Liver (tissue), 9 donors: ENCODE results near the gene S100A16. TPM values are rescaled to one million over a fixed set of nuclear protein-coding genes. Genes with fewer than 3 reads are reported as not detected.

Source experiments
- DNase-seq: peaks from one replicate; pipeline ENCODE4 v3.0.0-alpha.2; 2017; ENCODE audit warnings: low spot score
- H3K27ac ChIP-seq, 2 donors: one replicate each; pipeline ENCODE4 v1.7.0; 2013; ENCODE audit warnings: inconsistent platforms in 2 of 2, low read length in 2 of 2, control low read depth in 1 of 2, low read depth in 1 of 2, mild to moderate bottlenecking in 1 of 2
- H3K27me3 ChIP-seq, 4 donors: one replicate each; pipeline versions ENCODE4 v1.6.1 to v1.7.0; 2013; ENCODE audit warnings: low read length in 3 of 4, inconsistent platforms in 1 of 4, mild to moderate bottlenecking in 1 of 4, moderate library complexity in 1 of 4; ENCODE audit not compliant: control insufficient read depth in 4 of 4, insufficient read depth in 4 of 4
- H3K36me3 ChIP-seq, 4 donors: one replicate each; pipeline versions ENCODE4 v1.6.1 to v1.7.0; 2013; ENCODE audit warnings: low read length in 3 of 4, mild to moderate bottlenecking in 3 of 4, low read depth in 1 of 4, moderate library complexity in 1 of 4; ENCODE audit not compliant: control insufficient read depth in 4 of 4, insufficient read depth in 3 of 4
- H3K4me1 ChIP-seq, 4 donors: one replicate each; pipeline versions ENCODE4 v1.6.1 to v1.7.0; 2013; ENCODE audit warnings: low read length in 3 of 4, mild to moderate bottlenecking in 3 of 4, moderate library complexity in 1 of 4; ENCODE audit not compliant: control insufficient read depth in 4 of 4, insufficient read depth in 4 of 4
- H3K4me3 ChIP-seq, 3 donors: one replicate each; pipeline versions ENCODE4 v1.6.1 to v1.7.0; 2013; ENCODE audit warnings: low read length in 3 of 3, control low read depth in 1 of 3, low read depth in 1 of 3, mild to moderate bottlenecking in 1 of 3
- H3K9ac ChIP-seq, 2 donors: one replicate each; pipeline ENCODE4 v1.7.0; 2013; ENCODE audit warnings: low read length in 2 of 2, mild to moderate bottlenecking in 2 of 2, moderate library complexity in 2 of 2, control low read depth in 1 of 2, low read depth in 1 of 2
- H3K9me3 ChIP-seq, 4 donors: one replicate each; pipeline versions ENCODE4 v1.6.1 to v1.7.0; 2013; ENCODE audit warnings: low read length in 3 of 4; ENCODE audit not compliant: control insufficient read depth in 4 of 4
- EGR1 ChIP-seq, 2 donors: IDR thresholded peaks; 2 replicates each; pipeline ENCODE4 v1.6.1; 2016 to 2018; ENCODE audit warnings: antibody characterized with exemption in 2 of 2, low read depth in 2 of 2
- FOXA1 ChIP-seq: IDR thresholded peaks from 2 replicates; pipeline ENCODE4 v1.6.1; 2016; ENCODE audit warnings: antibody characterized with exemption
- FOXA2 ChIP-seq: IDR thresholded peaks from 2 replicates; pipeline ENCODE4 v1.6.1; 2016; ENCODE audit warnings: antibody characterized with exemption
- GABPA ChIP-seq, 2 donors: IDR thresholded peaks in 1 of 2; conservative IDR thresholded peaks in 1 of 2; 2 replicates each; pipeline ENCODE4 v1.6.1; 2016; ENCODE audit warnings: antibody characterized with exemption in 2 of 2, mild to moderate bottlenecking in 1 of 2, moderate library complexity in 1 of 2
- HNF4A ChIP-seq, 2 donors: conservative IDR thresholded peaks; 2 replicates each; pipeline ENCODE4 v1.6.1; 2016; ENCODE audit warnings: antibody characterized with exemption in 2 of 2, mild to moderate bottlenecking in 2 of 2
- HNF4G ChIP-seq: IDR thresholded peaks from 2 replicates; pipeline ENCODE4 v1.6.1; 2016; ENCODE audit warnings: antibody characterized with exemption
- JUND ChIP-seq, 2 donors: IDR thresholded peaks; 2 replicates each; pipeline ENCODE4 v1.6.1; 2016; ENCODE audit warnings: antibody characterized with exemption in 2 of 2
- NR2F2 ChIP-seq: IDR thresholded peaks from 2 replicates; pipeline ENCODE4 v1.6.1; 2016; ENCODE audit warnings: antibody characterized with exemption
- RAD21 ChIP-seq, 2 donors: IDR thresholded peaks; 2 replicates each; pipeline ENCODE4 v1.6.1; 2016; ENCODE audit warnings: antibody characterized with exemption in 2 of 2, mild to moderate bottlenecking in 2 of 2
- RXRA ChIP-seq, 2 donors: IDR thresholded peaks; 2 replicates each; pipeline ENCODE4 v1.6.1; 2017 to 2018; ENCODE audit warnings: antibody characterized with exemption in 2 of 2, mild to moderate bottlenecking in 1 of 2
- SP1 ChIP-seq: IDR thresholded peaks from 2 replicates; pipeline ENCODE4 v1.6.1; 2018; ENCODE audit warnings: antibody characterized with exemption, mild to moderate bottlenecking
- TAF1 ChIP-seq: conservative IDR thresholded peaks from 2 replicates; pipeline ENCODE4 v1.6.1; 2016; ENCODE audit warnings: antibody characterized with exemption, mild to moderate bottlenecking
- YY1 ChIP-seq: IDR thresholded peaks from 2 replicates; pipeline ENCODE4 v1.6.1; 2016; ENCODE audit warnings: antibody characterized with exemption, mild to moderate bottlenecking
- WGBS: extraction: QIAGEN DNeasy Blood & Tissue Kit; methylation state at CpG from one replicate; pipeline ENCODE4 v1.1.7; 2013; 5-methylcytosine and 5-hydroxymethylcytosine counted together
- polyA plus RNA-seq, 2 donors: library from polyadenylated mRNA; stranded (reverse) in 1 of 2; unstranded in 1 of 2; fragments of 200-250 nt in 1 of 2; fragments of >200 nt in 1 of 2; fragmentation: Nextera tagmentation in 1 of 2; extraction: Ambion mirVana in 1 of 2; gene quantifications; one replicate each; pipeline versions ENCODE4 v1.2.1 to v1.2.3, GENCODE V29; 2013 to 2015
- total RNA-seq, 2 donors: library from RNA; depleted of rRNA; stranded (reverse); fragments of >200 nt; gene quantifications; one replicate each; pipeline ENCODE4 v1.2.3, GENCODE V29; 2014
- TF ChIP-seq, protein P1 (sequence below): IDR thresholded peaks from 2 replicates; pipeline ENCODE4 v1.6.1; 2016; ENCODE audit warnings: antibody characterized with exemption
- TF ChIP-seq, protein P2 (sequence below): IDR thresholded peaks from 2 replicates; pipeline ENCODE4 v1.6.1; 2016; ENCODE audit warnings: antibody characterized with exemption
- TF ChIP-seq, protein P3 (sequence below): IDR thresholded peaks from 2 replicates; pipeline ENCODE4 v1.6.1; 2016; ENCODE audit warnings: antibody characterized with exemption
- TF ChIP-seq, protein P4 (sequence below): IDR thresholded peaks from 2 replicates; pipeline ENCODE4 v1.6.1; 2016; ENCODE audit warnings: antibody characterized with exemption, mild to moderate bottlenecking
- TF ChIP-seq, protein P5 (sequence below): fragments of 150-350 bp; IDR thresholded peaks from 2 replicates; pipeline ENCODE4 v1.5.1; 2017; ENCODE audit warnings: improper control_type of control experiment, low read depth, low read length; ENCODE audit not compliant: missing input control
- donor health status: healthy.
- donor health status: healthy.
- donor health status: healthy.
- donor health status: healthy.
- donor health status: healthy.

Gene S100A16
- total and polyA plus RNA-seq, 4 donors: 27.3 to 142 (median 81.8) TPM

DNA sequence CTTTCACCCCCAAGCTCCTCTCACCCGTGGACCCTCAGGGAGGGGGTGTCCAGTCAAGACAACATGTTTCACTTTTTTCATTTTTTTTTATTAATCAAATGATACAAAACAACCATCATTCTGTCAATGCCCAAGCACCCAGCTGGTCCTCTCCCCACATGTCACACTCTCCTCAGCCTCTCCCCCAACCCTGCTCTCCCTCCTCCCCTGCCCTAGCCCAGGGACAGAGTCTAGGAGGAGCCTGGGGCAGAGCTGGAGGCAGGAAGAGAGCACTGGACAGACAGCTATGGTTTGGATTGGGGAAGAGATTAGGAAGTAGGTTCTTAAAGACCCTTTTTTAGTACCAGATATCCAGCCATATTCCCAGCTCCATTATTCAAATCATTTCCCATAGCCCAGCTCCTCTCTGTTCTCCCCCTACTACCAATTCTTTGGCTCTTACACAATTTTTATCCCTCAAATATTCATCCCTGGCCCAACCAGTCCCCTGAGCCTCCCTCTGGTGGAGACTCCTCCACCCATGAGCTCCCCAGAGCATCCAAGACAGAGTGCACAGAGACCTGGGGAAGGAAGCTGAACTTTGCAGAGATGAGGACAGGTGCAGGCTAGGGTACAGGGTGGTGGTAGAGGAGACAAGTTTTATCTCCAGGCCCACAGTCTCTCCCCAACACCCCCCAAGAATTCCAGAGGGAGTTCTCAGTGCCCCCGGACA is 1.4 kb upstream of the S100A16 start:
- Histone ChIP-seq H3K36me3 (no peaks in the 10 kb centered on the region), H3K27me3 (no peaks in the 10 kb centered on the region), H3K27ac (no peak overlapping the region), H3K4me3 (no peak overlapping the region), H3K9ac (no peak overlapping the region), H3K9me3 (no peaks in the 10 kb centered on the region), H3K4me1 (peaks cover 21 to 56% (median 39%) of the 10 kb centered on the region in 4 donors)
- DNase-seq: no peak
- 86% methylated on average over 2 of the region's 2 CpGs for WGBS
- TF ChIP-seq FOXA1 (no peak), RAD21 (IDR thresholded peaks at IDR 0.05) (no peak), JUND (IDR thresholded peaks at IDR 0.05) (no peak), SP1 (no peak), YY1 (no peak), FOXA2 (no peak), HNF4G (no peak), TAF1 (no peak), HNF4A (conservative IDR thresholded peaks at IDR 0.05) (no peak), EGR1 (IDR thresholded peaks at IDR 0.05; ENCODE audit: low read depth in 2 of 2) (no peak), RXRA (IDR thresholded peaks at IDR 0.05) (no peak), NR2F2 (no peak), GABPA (IDR thresholded peaks at IDR 0.05 in 1 of 2, conservative IDR thresholded peaks at IDR 0.05 in 1 of 2) (no peak)
- TF ChIP-seq, protein P1, sequence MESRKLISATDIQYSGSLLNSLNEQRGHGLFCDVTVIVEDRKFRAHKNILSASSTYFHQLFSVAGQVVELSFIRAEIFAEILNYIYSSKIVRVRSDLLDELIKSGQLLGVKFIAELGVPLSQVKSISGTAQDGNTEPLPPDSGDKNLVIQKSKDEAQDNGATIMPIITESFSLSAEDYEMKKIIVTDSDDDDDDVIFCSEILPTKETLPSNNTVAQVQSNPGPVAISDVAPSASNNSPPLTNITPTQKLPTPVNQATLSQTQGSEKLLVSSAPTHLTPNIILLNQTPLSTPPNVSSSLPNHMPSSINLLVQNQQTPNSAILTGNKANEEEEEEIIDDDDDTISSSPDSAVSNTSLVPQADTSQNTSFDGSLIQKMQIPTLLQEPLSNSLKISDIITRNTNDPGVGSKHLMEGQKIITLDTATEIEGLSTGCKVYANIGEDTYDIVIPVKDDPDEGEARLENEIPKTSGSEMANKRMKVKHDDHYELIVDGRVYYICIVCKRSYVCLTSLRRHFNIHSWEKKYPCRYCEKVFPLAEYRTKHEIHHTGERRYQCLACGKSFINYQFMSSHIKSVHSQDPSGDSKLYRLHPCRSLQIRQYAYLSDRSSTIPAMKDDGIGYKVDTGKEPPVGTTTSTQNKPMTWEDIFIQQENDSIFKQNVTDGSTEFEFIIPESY: no peak
- TF ChIP-seq, protein P2, sequence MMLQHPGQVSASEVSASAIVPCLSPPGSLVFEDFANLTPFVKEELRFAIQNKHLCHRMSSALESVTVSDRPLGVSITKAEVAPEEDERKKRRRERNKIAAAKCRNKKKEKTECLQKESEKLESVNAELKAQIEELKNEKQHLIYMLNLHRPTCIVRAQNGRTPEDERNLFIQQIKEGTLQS: no peak
- TF ChIP-seq, protein P3, sequence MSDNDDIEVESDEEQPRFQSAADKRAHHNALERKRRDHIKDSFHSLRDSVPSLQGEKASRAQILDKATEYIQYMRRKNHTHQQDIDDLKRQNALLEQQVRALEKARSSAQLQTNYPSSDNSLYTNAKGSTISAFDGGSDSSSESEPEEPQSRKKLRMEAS: no peak
- TF ChIP-seq, protein P4, sequence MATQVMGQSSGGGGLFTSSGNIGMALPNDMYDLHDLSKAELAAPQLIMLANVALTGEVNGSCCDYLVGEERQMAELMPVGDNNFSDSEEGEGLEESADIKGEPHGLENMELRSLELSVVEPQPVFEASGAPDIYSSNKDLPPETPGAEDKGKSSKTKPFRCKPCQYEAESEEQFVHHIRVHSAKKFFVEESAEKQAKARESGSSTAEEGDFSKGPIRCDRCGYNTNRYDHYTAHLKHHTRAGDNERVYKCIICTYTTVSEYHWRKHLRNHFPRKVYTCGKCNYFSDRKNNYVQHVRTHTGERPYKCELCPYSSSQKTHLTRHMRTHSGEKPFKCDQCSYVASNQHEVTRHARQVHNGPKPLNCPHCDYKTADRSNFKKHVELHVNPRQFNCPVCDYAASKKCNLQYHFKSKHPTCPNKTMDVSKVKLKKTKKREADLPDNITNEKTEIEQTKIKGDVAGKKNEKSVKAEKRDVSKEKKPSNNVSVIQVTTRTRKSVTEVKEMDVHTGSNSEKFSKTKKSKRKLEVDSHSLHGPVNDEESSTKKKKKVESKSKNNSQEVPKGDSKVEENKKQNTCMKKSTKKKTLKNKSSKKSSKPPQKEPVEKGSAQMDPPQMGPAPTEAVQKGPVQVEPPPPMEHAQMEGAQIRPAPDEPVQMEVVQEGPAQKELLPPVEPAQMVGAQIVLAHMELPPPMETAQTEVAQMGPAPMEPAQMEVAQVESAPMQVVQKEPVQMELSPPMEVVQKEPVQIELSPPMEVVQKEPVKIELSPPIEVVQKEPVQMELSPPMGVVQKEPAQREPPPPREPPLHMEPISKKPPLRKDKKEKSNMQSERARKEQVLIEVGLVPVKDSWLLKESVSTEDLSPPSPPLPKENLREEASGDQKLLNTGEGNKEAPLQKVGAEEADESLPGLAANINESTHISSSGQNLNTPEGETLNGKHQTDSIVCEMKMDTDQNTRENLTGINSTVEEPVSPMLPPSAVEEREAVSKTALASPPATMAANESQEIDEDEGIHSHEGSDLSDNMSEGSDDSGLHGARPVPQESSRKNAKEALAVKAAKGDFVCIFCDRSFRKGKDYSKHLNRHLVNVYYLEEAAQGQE: no peak
- TF ChIP-seq, protein P5, sequence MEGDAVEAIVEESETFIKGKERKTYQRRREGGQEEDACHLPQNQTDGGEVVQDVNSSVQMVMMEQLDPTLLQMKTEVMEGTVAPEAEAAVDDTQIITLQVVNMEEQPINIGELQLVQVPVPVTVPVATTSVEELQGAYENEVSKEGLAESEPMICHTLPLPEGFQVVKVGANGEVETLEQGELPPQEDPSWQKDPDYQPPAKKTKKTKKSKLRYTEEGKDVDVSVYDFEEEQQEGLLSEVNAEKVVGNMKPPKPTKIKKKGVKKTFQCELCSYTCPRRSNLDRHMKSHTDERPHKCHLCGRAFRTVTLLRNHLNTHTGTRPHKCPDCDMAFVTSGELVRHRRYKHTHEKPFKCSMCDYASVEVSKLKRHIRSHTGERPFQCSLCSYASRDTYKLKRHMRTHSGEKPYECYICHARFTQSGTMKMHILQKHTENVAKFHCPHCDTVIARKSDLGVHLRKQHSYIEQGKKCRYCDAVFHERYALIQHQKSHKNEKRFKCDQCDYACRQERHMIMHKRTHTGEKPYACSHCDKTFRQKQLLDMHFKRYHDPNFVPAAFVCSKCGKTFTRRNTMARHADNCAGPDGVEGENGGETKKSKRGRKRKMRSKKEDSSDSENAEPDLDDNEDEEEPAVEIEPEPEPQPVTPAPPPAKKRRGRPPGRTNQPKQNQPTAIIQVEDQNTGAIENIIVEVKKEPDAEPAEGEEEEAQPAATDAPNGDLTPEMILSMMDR: no peak
